ENCODE measurements around the gene PHF12. TPM values are rescaled to one million over a fixed set of nuclear protein-coding genes. Genes with fewer than 3 reads are reported as not detected.

Gene PHF12
- total RNA-seq, 1 donor from 2014 or later = 58.4 TPM

GRCh38 chr17:28875848-28876550, 75.3 kb downstream of the PHF12 start:
- H3K4me1 Mint-ChIP-seq (ENCODE audit: low read depth) = peaks cover 22% of the 10 kb centered on the region
- H3K36me3 Mint-ChIP-seq (ENCODE audit: low read depth) = peaks cover 19% of the 10 kb centered on the region
- H3K4me3 Mint-ChIP-seq = no peak overlapping the region
- no peak overlapping the region for H3K27ac Mint-ChIP-seq
- H3K27me3 Mint-ChIP-seq (ENCODE audit: insufficient read depth) = no peaks in the 10 kb centered on the region
- DNase-seq (ENCODE audit: low spot score) = no peak
- intact Hi-C loops (cut with micrococcal nuclease) = no loop called here
- no peaks in the 10 kb centered on the region for H3K9me3 Mint-ChIP-seq

- Mint-ChIP-seq H3K9me3 (no peaks in the 10 kb centered on the region), H3K27me3 (ENCODE audit: insufficient read depth) (no peaks in the 10 kb centered on the region), H3K27ac (no peak overlapping the region), H3K4me3 (no peak overlapping the region), H3K4me1 (ENCODE audit: low read depth) (peaks cover 24% of the 10 kb centered on the region), H3K36me3 (ENCODE audit: low read depth) (peaks cover 16% of the 10 kb centered on the region)
- DNase-seq (ENCODE audit: low spot score) = no peak
- intact Hi-C loops (cut with micrococcal nuclease) = no loop called here
Observed at GRCh38 chr17:28874750-28875149, 76.6 kb downstream of the PHF12 start.

- Mint-ChIP-seq H3K36me3 (ENCODE audit: low read depth) (peaks cover 12% of the 10 kb centered on the region), H3K27me3 (ENCODE audit: insufficient read depth) (no peaks in the 10 kb centered on the region), H3K4me1 (ENCODE audit: low read depth) (peaks cover 24% of the 10 kb centered on the region), H3K4me3 (no peak overlapping the region), H3K9me3 (no peaks in the 10 kb centered on the region), H3K27ac (no peak overlapping the region)
- no peak for DNase-seq (ENCODE audit: low spot score)
- intact Hi-C loops (cut with micrococcal nuclease) = no loop called here
Observed at GRCh38 chr17:28873839-28874238, 77.5 kb downstream of the PHF12 start.

- Mint-ChIP-seq H3K27ac (peak overlapping the region; percentile 96), H3K9me3 (no peaks in the 10 kb centered on the region), H3K4me1 (ENCODE audit: low read depth) (peaks cover 14% of the 10 kb centered on the region), H3K27me3 (ENCODE audit: insufficient read depth) (no peaks in the 10 kb centered on the region), H3K4me3 (peak overlapping the region; percentile 41), H3K36me3 (ENCODE audit: low read depth) (peaks cover 2% of the 10 kb centered on the region)
- peak; percentile 44 for DNase-seq (ENCODE audit: low spot score)
- intact Hi-C loops (cut with micrococcal nuclease) = no loop called here
Observed at GRCh38 chr17:28871056-28871579, 80.2 kb downstream of the PHF12 start.

GRCh38 chr17:28867276-28867675, 84.0 kb downstream of the PHF12 start:
- Mint-ChIP-seq H3K36me3 (ENCODE audit: low read depth) (peaks cover 2% of the 10 kb centered on the region), H3K27me3 (ENCODE audit: insufficient read depth) (no peaks in the 10 kb centered on the region), H3K27ac (no peak overlapping the region), H3K9me3 (no peaks in the 10 kb centered on the region), H3K4me3 (no peak overlapping the region), H3K4me1 (ENCODE audit: low read depth) (peaks cover 13% of the 10 kb centered on the region)
- intact Hi-C loops (cut with micrococcal nuclease) = no loop called here
- DNase-seq (ENCODE audit: low spot score) = no peak

- Mint-ChIP-seq H3K36me3 (ENCODE audit: low read depth) (peaks cover 5% of the 10 kb centered on the region), H3K27me3 (ENCODE audit: insufficient read depth) (no peaks in the 10 kb centered on the region), H3K27ac (no peak overlapping the region), H3K4me1 (ENCODE audit: low read depth) (peaks cover 9% of the 10 kb centered on the region), H3K4me3 (no peak overlapping the region), H3K9me3 (no peaks in the 10 kb centered on the region)
- DNase-seq (ENCODE audit: low spot score) = no peak
- intact Hi-C loops (cut with micrococcal nuclease) = no loop called here
Observed at GRCh38 chr17:28865946-28866752, 85.2 kb downstream of the PHF12 start.

- Mint-ChIP-seq H3K4me3 (no peak overlapping the region), H3K36me3 (ENCODE audit: low read depth) (peaks cover 8% of the 10 kb centered on the region), H3K4me1 (ENCODE audit: low read depth) (peaks cover 6% of the 10 kb centered on the region), H3K27me3 (ENCODE audit: insufficient read depth) (no peaks in the 10 kb centered on the region), H3K9me3 (no peaks in the 10 kb centered on the region), H3K27ac (no peak overlapping the region)
- intact Hi-C loops (cut with micrococcal nuclease) = no loop called here
- DNase-seq (ENCODE audit: low spot score) = no peak
Observed at GRCh38 chr17:28864991-28865849, 86.1 kb downstream of the PHF12 start.

- Mint-ChIP-seq H3K36me3 (ENCODE audit: low read depth) (peaks cover 10% of the 10 kb centered on the region), H3K9me3 (no peaks in the 10 kb centered on the region), H3K27me3 (ENCODE audit: insufficient read depth) (no peaks in the 10 kb centered on the region), H3K4me1 (ENCODE audit: low read depth) (peaks cover 6% of the 10 kb centered on the region), H3K27ac (no peak overlapping the region), H3K4me3 (no peak overlapping the region)
- intact Hi-C loops (cut with micrococcal nuclease) = no loop called here
- DNase-seq (ENCODE audit: low spot score) = no peak
Observed at GRCh38 chr17:28863953-28864352, 87.4 kb downstream of the PHF12 start.

- H3K9me3 Mint-ChIP-seq = no peaks in the 10 kb centered on the region
- H3K4me1 Mint-ChIP-seq (ENCODE audit: low read depth) = peaks cover 15% of the 10 kb centered on the region
- DNase-seq (ENCODE audit: low spot score) = no peak
- H3K27me3 Mint-ChIP-seq (ENCODE audit: insufficient read depth) = no peaks in the 10 kb centered on the region
- no peak overlapping the region for H3K27ac Mint-ChIP-seq
- intact Hi-C loops (cut with micrococcal nuclease) = no loop called here
- no peak overlapping the region for H3K4me3 Mint-ChIP-seq
- H3K36me3 Mint-ChIP-seq (ENCODE audit: low read depth) = peaks cover 21% of the 10 kb centered on the region
Observed at GRCh38 chr17:28862561-28862960, 88.8 kb downstream of the PHF12 start.

GRCh38 chr17:28861393-28862203, 89.7 kb downstream of the PHF12 start:
- no peak overlapping the region for H3K4me3 Mint-ChIP-seq
- H3K36me3 Mint-ChIP-seq (ENCODE audit: low read depth) = peaks cover 21% of the 10 kb centered on the region
- peaks cover 15% of the 10 kb centered on the region for H3K4me1 Mint-ChIP-seq (ENCODE audit: low read depth)
- no peaks in the 10 kb centered on the region for H3K9me3 Mint-ChIP-seq
- intact Hi-C loops (cut with micrococcal nuclease) = no loop called here
- no peak overlapping the region for H3K27ac Mint-ChIP-seq
- no peaks in the 10 kb centered on the region for H3K27me3 Mint-ChIP-seq (ENCODE audit: insufficient read depth)
- DNase-seq (ENCODE audit: low spot score) = no peak

GRCh38 chr17:28860363-28860808, 90.9 kb downstream of the PHF12 start:
- Mint-ChIP-seq H3K36me3 (ENCODE audit: low read depth) (peaks cover 21% of the 10 kb centered on the region), H3K9me3 (no peaks in the 10 kb centered on the region), H3K4me1 (ENCODE audit: low read depth) (peaks cover 14% of the 10 kb centered on the region), H3K27ac (no peak overlapping the region), H3K27me3 (ENCODE audit: insufficient read depth) (no peaks in the 10 kb centered on the region), H3K4me3 (no peak overlapping the region)
- intact Hi-C loops (cut with micrococcal nuclease) = no loop called here
- no peak for DNase-seq (ENCODE audit: low spot score)

GRCh38 chr17:28858801-28859355, 92.4 kb downstream of the PHF12 start:
- intact Hi-C loops (cut with micrococcal nuclease) = no loop called here
- H3K36me3 Mint-ChIP-seq (ENCODE audit: low read depth) = peaks cover 21% of the 10 kb centered on the region
- peaks cover 14% of the 10 kb centered on the region for H3K4me1 Mint-ChIP-seq (ENCODE audit: low read depth)
- peak overlapping the region; percentile 40 for H3K27ac Mint-ChIP-seq
- no peak overlapping the region for H3K4me3 Mint-ChIP-seq
- no peaks in the 10 kb centered on the region for H3K27me3 Mint-ChIP-seq (ENCODE audit: insufficient read depth)
- no peak for DNase-seq (ENCODE audit: low spot score)
- H3K9me3 Mint-ChIP-seq = no peaks in the 10 kb centered on the region
